SW 1271 (cell line): ENCODE measurements around the gene DCTN1.

Experiments
- DNase-seq, 2 experiments: peaks; one replicate each; lab custom pipeline; 2025; lab: John Stamatoyannopoulos, UW

The DCTN1 gene

GRCh38 chr2:74321737-74322136 lies 58.4 kb downstream of the DCTN1 start:
- no peak for DNase-seq

- no peak for DNase-seq
Observed at GRCh38 chr2:74317701-74318100, 62.4 kb downstream of the DCTN1 start.

DNA sequence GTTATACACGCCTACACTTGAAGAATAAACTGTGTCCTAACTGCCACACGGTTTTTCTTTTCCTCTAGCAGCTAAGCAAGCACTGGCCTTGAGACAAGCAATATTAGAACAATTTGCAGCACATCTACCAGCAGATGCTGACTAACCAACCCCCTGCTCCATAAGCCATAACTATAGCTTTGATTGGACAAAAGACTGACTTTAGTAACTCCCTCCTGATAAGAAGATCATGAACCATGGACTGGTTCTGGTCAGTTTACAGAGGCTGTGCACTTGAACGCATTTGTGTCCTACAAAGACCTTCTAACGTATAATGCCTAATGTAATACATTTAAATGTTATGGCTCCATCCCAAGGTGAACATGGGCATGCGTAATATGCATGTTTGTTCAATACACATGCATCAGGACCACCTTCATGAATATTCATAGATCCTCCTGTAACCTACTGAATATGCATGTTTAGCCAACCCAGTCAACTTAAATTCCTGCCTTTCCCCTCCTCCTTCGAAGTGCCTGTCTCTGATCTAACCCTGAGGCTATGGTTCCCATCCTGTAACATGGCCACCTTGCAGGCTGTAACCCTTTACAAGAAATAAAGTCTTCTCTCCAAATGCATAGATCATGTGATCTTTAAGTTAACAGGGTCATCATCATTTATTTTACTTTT lies 63.4 kb downstream of the DCTN1 start:
- no peak for DNase-seq

DNA sequence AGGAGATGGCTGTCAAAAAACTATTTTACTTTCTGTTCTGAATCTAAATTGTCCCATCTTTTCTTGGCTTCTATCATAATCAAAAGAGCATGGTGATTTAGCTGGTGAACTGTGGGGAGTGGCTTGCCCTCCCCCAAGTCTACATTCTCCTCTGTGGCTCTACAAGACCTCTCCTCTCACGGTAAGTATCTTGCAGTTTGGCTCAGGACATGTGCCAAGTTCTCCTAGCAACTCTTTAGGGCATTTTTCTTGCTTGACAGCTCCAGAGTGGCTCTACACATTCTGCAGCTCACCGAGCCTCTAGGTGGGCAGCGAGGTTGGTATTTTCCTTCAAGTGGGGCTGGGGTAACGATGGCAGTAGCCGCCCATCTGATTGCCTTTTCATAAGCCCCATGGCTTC lies 66.0 kb downstream of the DCTN1 start:
- no peak for DNase-seq

- DNase-seq, result no peak
Observed at GRCh38 chr2:74313497-74313896, 66.6 kb downstream of the DCTN1 start.

- no peak for DNase-seq
Observed at GRCh38 chr2:74312913-74313312, 67.2 kb downstream of the DCTN1 start.
